Right lobe of liver (tissue), 4 donors: Measurements from ENCODE around the gene NDUFA8.

Experiments
- POLR2A ChIP-seq: fragments of 450-650 bp; IDR thresholded peaks from one replicate; pipeline ENCODE4 v1.6.1; 2017; ENCODE audit warnings: antibody characterized with exemption, mild to moderate bottlenecking
- TF ChIP-seq, protein P1 (sequence below), 4 donors: fragments of 200-600 bp in 3 of 4; fragments of 450-650 bp in 1 of 4; IDR thresholded peaks; one replicate each; pipeline versions ENCODE4 v1.5.1 to v1.8.0; 2016 to 2022; ENCODE audit warnings: antibody characterized with exemption in 4 of 4, mild to moderate bottlenecking in 2 of 4
- donor health status: DM: no; HTN: no; CAD: no.
- donor health status: DM: no; HTN: no; CAD: no.
- donor health status: DM: no; HTN: yes; CAD: no.

- TF ChIP-seq, protein P1, sequence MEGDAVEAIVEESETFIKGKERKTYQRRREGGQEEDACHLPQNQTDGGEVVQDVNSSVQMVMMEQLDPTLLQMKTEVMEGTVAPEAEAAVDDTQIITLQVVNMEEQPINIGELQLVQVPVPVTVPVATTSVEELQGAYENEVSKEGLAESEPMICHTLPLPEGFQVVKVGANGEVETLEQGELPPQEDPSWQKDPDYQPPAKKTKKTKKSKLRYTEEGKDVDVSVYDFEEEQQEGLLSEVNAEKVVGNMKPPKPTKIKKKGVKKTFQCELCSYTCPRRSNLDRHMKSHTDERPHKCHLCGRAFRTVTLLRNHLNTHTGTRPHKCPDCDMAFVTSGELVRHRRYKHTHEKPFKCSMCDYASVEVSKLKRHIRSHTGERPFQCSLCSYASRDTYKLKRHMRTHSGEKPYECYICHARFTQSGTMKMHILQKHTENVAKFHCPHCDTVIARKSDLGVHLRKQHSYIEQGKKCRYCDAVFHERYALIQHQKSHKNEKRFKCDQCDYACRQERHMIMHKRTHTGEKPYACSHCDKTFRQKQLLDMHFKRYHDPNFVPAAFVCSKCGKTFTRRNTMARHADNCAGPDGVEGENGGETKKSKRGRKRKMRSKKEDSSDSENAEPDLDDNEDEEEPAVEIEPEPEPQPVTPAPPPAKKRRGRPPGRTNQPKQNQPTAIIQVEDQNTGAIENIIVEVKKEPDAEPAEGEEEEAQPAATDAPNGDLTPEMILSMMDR (IDR thresholded peaks at IDR 0.05), result no peak
- no peak for TF ChIP-seq POLR2A
These were observed 45.6 kb upstream of the NDUFA8 start for GRCh38 chr9:122205176-122205575.
